Trophoblast cell (in vitro differentiated cells and primary cell): ENCODE measurements around the gene TAOK1.

Experiments
- DNase-seq, 2 donors: peaks; one replicate each; pipeline ENCODE4 v3.0.0-alpha.2; 2016
- H2AFZ ChIP-seq: 2 replicates; pipeline ENCODE4 v1.6.1; 2013; ENCODE audit warnings: low read length, moderate library complexity, mild to moderate bottlenecking; ENCODE audit not compliant: insufficient read depth, poor library complexity
- H2AK5ac ChIP-seq: 2 replicates; pipeline ENCODE4 v1.6.1; 2013; ENCODE audit warnings: mild to moderate bottlenecking, low read length
- H2BK120ac ChIP-seq: 2 replicates; pipeline ENCODE4 v1.6.1; 2013; ENCODE audit warnings: low read length, mild to moderate bottlenecking, moderate library complexity; ENCODE audit not compliant: insufficient read depth, poor library complexity
- H2BK12ac ChIP-seq: 2 replicates; pipeline ENCODE4 v1.6.1; 2013; ENCODE audit warnings: mild to moderate bottlenecking, low read length, moderate library complexity
- H2BK5ac ChIP-seq: 2 replicates; pipeline ENCODE4 v1.6.1; 2013; ENCODE audit warnings: low read length, low read depth, moderate library complexity, mild to moderate bottlenecking; ENCODE audit not compliant: poor library complexity
- H3K14ac ChIP-seq: 2 replicates; pipeline ENCODE4 v1.6.1; 2013; ENCODE audit warnings: mild to moderate bottlenecking, low read length
- H3K18ac ChIP-seq: 2 replicates; pipeline ENCODE4 v1.6.1; 2013; ENCODE audit warnings: mild to moderate bottlenecking, low read length
- H3K23ac ChIP-seq: 2 replicates; pipeline ENCODE4 v1.6.1; 2013; ENCODE audit warnings: low read length
- H3K27ac ChIP-seq: 2 replicates; pipeline ENCODE4 v1.5.1; 2013; ENCODE audit warnings: low read depth, mild to moderate bottlenecking, inconsistent platforms, low read length, moderate library complexity
- H3K27me3 ChIP-seq: 2 replicates; pipeline ENCODE4 v1.6.1; 2013; ENCODE audit warnings: inconsistent platforms, mild to moderate bottlenecking, low read length, moderate library complexity; ENCODE audit not compliant: insufficient read depth
- H3K36me3 ChIP-seq, 2 experiments: 1 replicate in 1 of 2; 2 replicates in 1 of 2; pipeline ENCODE4 v1.6.1; 2013; ENCODE audit warnings: low read length in 2 of 2, mild to moderate bottlenecking in 2 of 2, moderate library complexity in 1 of 2; ENCODE audit not compliant: insufficient read depth in 2 of 2, control insufficient read depth in 1 of 2
- H3K4ac ChIP-seq: 2 replicates; pipeline ENCODE4 v1.6.1; 2013; ENCODE audit warnings: low read depth, mild to moderate bottlenecking, low read length, moderate library complexity
- H3K4me1 ChIP-seq, 2 experiments: 1 replicate in 1 of 2; 2 replicates in 1 of 2; pipeline ENCODE4 v1.6.1; 2013; ENCODE audit warnings: low read length in 2 of 2, mild to moderate bottlenecking in 2 of 2, moderate library complexity in 1 of 2; ENCODE audit not compliant: insufficient read depth in 2 of 2, control insufficient read depth in 1 of 2
- H3K4me2 ChIP-seq: 2 replicates; pipeline ENCODE4 v1.6.1; 2013; ENCODE audit warnings: inconsistent platforms, mild to moderate bottlenecking, low read length, moderate library complexity
- H3K4me3 ChIP-seq: 2 replicates; pipeline ENCODE4 v1.5.1; 2013; ENCODE audit warnings: mild to moderate bottlenecking, low read depth, low read length, inconsistent platforms
- H3K79me1 ChIP-seq: one replicate; pipeline ENCODE4 v1.6.1; 2013; ENCODE audit warnings: low read length
- H3K79me2 ChIP-seq: 2 replicates; pipeline ENCODE4 v1.6.1; 2013; ENCODE audit warnings: low read length, mild to moderate bottlenecking; ENCODE audit not compliant: control insufficient read depth, insufficient read depth, poor library complexity
- H3K9ac ChIP-seq: 2 replicates; pipeline ENCODE4 v1.6.1; 2013; ENCODE audit warnings: mild to moderate bottlenecking, low read length
- H3K9me3 ChIP-seq: 2 replicates; pipeline ENCODE4 v1.6.1; 2013; ENCODE audit warnings: low read depth, mild to moderate bottlenecking, control low read depth, inconsistent platforms, low read length; ENCODE audit not compliant: insufficient read depth
- H4K12ac ChIP-seq: 2 replicates; pipeline ENCODE4 v1.6.1; 2013; ENCODE audit warnings: low read depth, mild to moderate bottlenecking, low read length, moderate library complexity
- H4K8ac ChIP-seq: 2 replicates; pipeline ENCODE4 v1.6.1; 2013; ENCODE audit warnings: low read depth, mild to moderate bottlenecking, low read length, moderate library complexity
- H4K91ac ChIP-seq: one replicate; pipeline ENCODE4 v1.6.1; 2013; ENCODE audit warnings: low read depth, mild to moderate bottlenecking, low read length, moderate library complexity
- WGBS: extraction: QIAGEN DNeasy Blood & Tissue Kit; methylation state at CpG from one replicate; pipeline ENCODE4 v1.1.7; 2013; ENCODE audit warnings: missing lambda C conversion rate; ENCODE audit not compliant: insufficient read length, insufficient coverage; ENCODE audit errors: extremely low coverage; 5-methylcytosine and 5-hydroxymethylcytosine counted together

TAOK1 gene

GRCh38 chr17:29524692-29525091 is 134.5 kb downstream of the TAOK1 start:
- no CpG with 5 or more reads among the region's 3 CpGs for WGBS

GRCh38 chr17:29526322-29526721 is 136.2 kb downstream of the TAOK1 start:
- no peak overlapping the region for H4K8ac ChIP-seq
- no peak overlapping the region for H3K4me3 ChIP-seq
- DNase-seq, result peak; percentile 92 to 95
- H3K36me3 ChIP-seq, result peaks cover 24 to 25% of the 10 kb centered on the region in 2 experiments
- H2BK5ac ChIP-seq, result no peak overlapping the region
- H3K4me2 ChIP-seq, result no peak overlapping the region
- no peak overlapping the region for H3K23ac ChIP-seq
- H2AFZ ChIP-seq, result no peak overlapping the region
- H3K9me3 ChIP-seq, result no peaks in the 10 kb centered on the region
- H2BK120ac ChIP-seq, result no peak overlapping the region
- H3K79me1 ChIP-seq, result no peaks in the 10 kb centered on the region
- no peak overlapping the region for H3K9ac ChIP-seq
- H3K27me3 ChIP-seq, result no peaks in the 10 kb centered on the region
- WGBS, result no CpG with 5 or more reads among the region's 3 CpGs
- no peak overlapping the region for H3K27ac ChIP-seq
- H4K12ac ChIP-seq, result no peak overlapping the region
- no peaks in the 10 kb centered on the region for H3K4me1 ChIP-seq
- H3K14ac ChIP-seq, result no peak overlapping the region
- H2AK5ac ChIP-seq, result no peak overlapping the region
- H3K18ac ChIP-seq, result no peak overlapping the region
- no peak overlapping the region for H3K4ac ChIP-seq
- no peak overlapping the region for H2BK12ac ChIP-seq
- H3K79me2 ChIP-seq, result no peaks in the 10 kb centered on the region
- no peak overlapping the region for H4K91ac ChIP-seq

More at GRCh38 chr17:29524692-29525091, 134.5 kb downstream of the TAOK1 start:
- no peak overlapping the region for H2BK12ac ChIP-seq
- H3K23ac ChIP-seq, result no peak overlapping the region
- no peaks in the 10 kb centered on the region for H3K4me1 ChIP-seq
- H3K36me3 ChIP-seq, result peaks cover 26 to 29% of the 10 kb centered on the region in 2 experiments
- no peaks in the 10 kb centered on the region for H3K79me1 ChIP-seq
- H3K4me3 ChIP-seq, result no peak overlapping the region
- no peak overlapping the region for H4K8ac ChIP-seq
- no peaks in the 10 kb centered on the region for H3K79me2 ChIP-seq
- H3K14ac ChIP-seq, result no peak overlapping the region
- no peak overlapping the region for H3K4ac ChIP-seq
- no peaks in the 10 kb centered on the region for H3K27me3 ChIP-seq
- no peak overlapping the region for H3K9ac ChIP-seq
- no peak overlapping the region for H3K27ac ChIP-seq
- H2BK120ac ChIP-seq, result no peak overlapping the region
- H2AK5ac ChIP-seq, result no peak overlapping the region
- DNase-seq, result no peak
- no peak overlapping the region for H2BK5ac ChIP-seq
- no peak overlapping the region for H4K12ac ChIP-seq
- H3K18ac ChIP-seq, result no peak overlapping the region
- H3K9me3 ChIP-seq, result no peaks in the 10 kb centered on the region
- no peak overlapping the region for H4K91ac ChIP-seq
- H2AFZ ChIP-seq, result no peak overlapping the region
- no peak overlapping the region for H3K4me2 ChIP-seq

- H3K27ac ChIP-seq, result no peak overlapping the region
- no peak overlapping the region for H2AFZ ChIP-seq
- no peak overlapping the region for H2BK12ac ChIP-seq
- DNase-seq, result no peak
- no peak overlapping the region for H2BK5ac ChIP-seq
- H3K79me2 ChIP-seq, result no peaks in the 10 kb centered on the region
- H3K9ac ChIP-seq, result peak overlapping the region; percentile 72
- H3K79me1 ChIP-seq, result no peaks in the 10 kb centered on the region
- no peak overlapping the region for H3K14ac ChIP-seq
- no peak overlapping the region for H2BK120ac ChIP-seq
- no peak overlapping the region for H3K4ac ChIP-seq
- no peak overlapping the region for H2AK5ac ChIP-seq
- no peak overlapping the region for H4K8ac ChIP-seq
- H3K4me3 ChIP-seq, result no peak overlapping the region
- peaks cover 28 to 31% of the 10 kb centered on the region in 2 experiments for H3K36me3 ChIP-seq
- H3K23ac ChIP-seq, result peak overlapping the region; percentile 35
- H3K9me3 ChIP-seq, result no peaks in the 10 kb centered on the region
- no peak overlapping the region for H3K4me2 ChIP-seq
- H4K12ac ChIP-seq, result no peak overlapping the region
- no peak overlapping the region for H3K18ac ChIP-seq
- H3K27me3 ChIP-seq, result no peaks in the 10 kb centered on the region
- no peak overlapping the region for H4K91ac ChIP-seq
- H3K4me1 ChIP-seq, result no peaks in the 10 kb centered on the region
- WGBS, result no CpG with 5 or more reads among the region's 8 CpGs
These were observed 143.8 kb downstream of the TAOK1 start for GRCh38 chr17:29533976-29534375.

GRCh38 chr17:29544066-29544465 is 153.9 kb downstream of the TAOK1 start:
- no peak overlapping the region for H3K14ac ChIP-seq
- H3K27ac ChIP-seq, result no peak overlapping the region
- H3K23ac ChIP-seq, result no peak overlapping the region
- no peak overlapping the region for H4K91ac ChIP-seq
- H4K12ac ChIP-seq, result no peak overlapping the region
- H3K27me3 ChIP-seq, result no peaks in the 10 kb centered on the region
- no peaks in the 10 kb centered on the region for H3K79me1 ChIP-seq
- no peak overlapping the region for H3K4me3 ChIP-seq
- no peak overlapping the region for H3K9ac ChIP-seq
- H3K79me2 ChIP-seq, result no peaks in the 10 kb centered on the region
- no peak overlapping the region for H2AFZ ChIP-seq
- DNase-seq, result no peak
- no peak overlapping the region for H3K4ac ChIP-seq
- no peak overlapping the region for H4K8ac ChIP-seq
- no CpG with 5 or more reads among the region's 4 CpGs for WGBS
- H3K36me3 ChIP-seq, result peaks cover 12 to 17% of the 10 kb centered on the region in 2 experiments
- no peaks in the 10 kb centered on the region for H3K9me3 ChIP-seq
- no peak overlapping the region for H2AK5ac ChIP-seq
- no peak overlapping the region for H3K18ac ChIP-seq
- H3K4me1 ChIP-seq, result no peaks in the 10 kb centered on the region
- H2BK12ac ChIP-seq, result no peak overlapping the region
- H2BK120ac ChIP-seq, result no peak overlapping the region
- no peak overlapping the region for H3K4me2 ChIP-seq
- H2BK5ac ChIP-seq, result no peak overlapping the region
